Measurements from ENCODE around the gene IFT81.

Gene IFT81

DNA sequence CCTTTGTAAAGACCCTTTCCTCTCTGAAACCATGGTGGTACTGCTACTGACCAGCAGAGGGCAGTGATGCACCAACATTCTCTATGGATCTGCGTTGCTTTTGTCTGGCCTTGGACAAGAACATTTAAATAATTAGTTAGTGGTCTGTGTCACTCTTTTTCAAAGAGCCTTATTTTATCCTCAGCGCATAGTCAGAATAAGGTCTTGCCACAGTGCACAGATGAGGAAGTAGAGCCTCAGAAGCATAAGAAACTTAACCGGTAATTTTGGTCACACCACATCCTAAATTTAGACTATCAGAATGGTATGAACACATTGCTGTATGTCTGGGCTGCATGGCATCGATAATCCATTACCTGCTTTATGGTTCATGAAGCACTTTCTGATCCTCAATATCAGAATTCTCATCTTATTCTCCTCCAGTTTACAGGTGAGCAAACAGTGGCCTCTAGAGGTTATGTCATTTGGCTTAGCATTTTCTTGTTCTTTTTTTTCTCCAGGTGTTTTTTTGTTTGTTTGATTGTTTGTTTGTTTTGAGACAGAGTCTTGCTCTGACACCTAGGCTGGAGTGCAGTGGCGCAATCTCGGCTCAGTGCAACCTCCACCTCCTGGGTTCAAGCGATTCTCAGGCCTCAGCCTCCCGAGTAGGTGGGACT lies 23.7 kb upstream of the IFT81 start:
- DNase-seq (ENCODE audit: low read depth, low spot score): no peak
- POLR2A ChIA-PET: no interaction called here
- CTCF ChIA-PET: interaction anchor here (0.6 to 5.9 kb wide), 47 partner anchors 8 to 349 kb away, joined by 3 to 65 read pairs (median 5); partner anchors contain the start of gene ARPC3
- no peak overlapping the region for H3K4me3 ChIP-seq (ENCODE audit: low read depth, low read length)
- TF ChIP-seq CTCF (IDR thresholded peaks at IDR 0.05; ENCODE audit: insufficient read depth, low read length, missing control alignments): peak; percentile 85

DNA sequence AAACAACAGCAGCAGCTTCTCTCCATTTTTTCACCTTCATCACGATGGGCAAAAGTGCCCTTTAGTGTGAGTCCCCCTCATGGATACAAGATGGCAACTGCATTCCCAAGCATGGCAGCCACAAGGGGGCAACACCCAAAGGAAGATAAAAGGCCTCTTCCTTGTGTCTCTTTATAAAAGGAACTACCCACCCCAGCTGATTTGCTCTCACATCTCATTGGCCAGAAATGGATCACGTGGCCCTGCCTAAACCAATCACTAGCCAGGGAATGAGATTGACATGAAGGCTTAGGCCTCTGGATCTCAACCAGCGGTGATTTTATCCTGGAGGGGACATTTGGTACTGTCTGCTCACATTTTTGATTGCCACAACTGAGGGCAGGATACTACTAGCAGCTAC lies 21.9 kb upstream of the IFT81 start:
- no peak for DNase-seq (ENCODE audit: low read depth, low spot score)
- POLR2A ChIA-PET: no interaction called here
- CTCF ChIA-PET: interaction anchor here (0.7 to 5.9 kb wide), 31 partner anchors 8 to 331 kb away, joined by 3 to 65 read pairs (median 5); partner anchors contain the start of gene IFT81
- no peak overlapping the region for H3K4me3 ChIP-seq (ENCODE audit: low read depth, low read length)
- peak; percentile 30 for TF ChIP-seq CTCF (IDR thresholded peaks at IDR 0.05; ENCODE audit: insufficient read depth, low read length, missing control alignments)

GRCh38 chr12:110104188-110105094 lies 19.7 kb upstream of the IFT81 start:
- H3K4me3 ChIP-seq (ENCODE audit: low read depth, low read length): no peak overlapping the region
- POLR2A ChIA-PET: no interaction called here
- no peak for TF ChIP-seq CTCF (IDR thresholded peaks at IDR 0.05; ENCODE audit: insufficient read depth, low read length, missing control alignments)
- CTCF ChIA-PET: interaction anchor here (0.6 to 5.9 kb wide), 9 partner anchors 19 to 415 kb away, joined by 3 to 65 read pairs (median 4); no protein-coding TSS in a partner anchor
- DNase-seq (ENCODE audit: low read depth, low spot score): no peak

DNA sequence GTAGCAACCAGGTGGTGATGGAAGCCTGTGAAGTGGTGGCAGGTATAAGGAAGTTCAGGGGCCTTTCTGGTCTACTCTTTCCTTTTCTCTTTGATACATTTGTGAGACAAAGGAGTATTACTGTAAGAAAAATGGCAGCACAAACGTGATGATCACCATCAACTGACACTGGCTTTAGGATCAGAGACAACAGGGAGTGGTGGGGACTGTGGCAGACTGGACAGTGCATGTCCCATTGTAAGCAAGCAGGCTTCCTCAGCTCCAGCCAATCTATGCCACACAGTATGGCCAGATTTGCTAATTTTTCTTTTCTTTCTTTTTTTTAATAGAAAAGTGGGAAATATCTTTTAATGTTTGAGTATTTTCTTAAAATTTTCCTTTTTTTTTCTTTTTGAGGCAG lies 19.0 kb upstream of the IFT81 start:
- POLR2A ChIA-PET: no interaction called here
- TF ChIP-seq CTCF (IDR thresholded peaks at IDR 0.05; ENCODE audit: insufficient read depth, low read length, missing control alignments): no peak
- CTCF ChIA-PET: interaction anchor here (0.7 to 5.9 kb wide), 5 partner anchors 18 to 326 kb away, joined by 3 to 65 read pairs (median 4); no protein-coding TSS in a partner anchor

GRCh38 chr12:110105986-110106385 lies 18.2 kb upstream of the IFT81 start:
- CTCF ChIA-PET: interaction anchor here (1.7 to 5.9 kb wide), 3 partner anchors 18 to 325 kb away, joined by 4 to 65 read pairs (median 36); no protein-coding TSS in a partner anchor
- H3K4me3 ChIP-seq (ENCODE audit: low read depth, low read length): no peak overlapping the region
- DNase-seq (ENCODE audit: low read depth, low spot score): no peak
- no peak for TF ChIP-seq CTCF (IDR thresholded peaks at IDR 0.05; ENCODE audit: insufficient read depth, low read length, missing control alignments)
- POLR2A ChIA-PET: interaction anchor here (0.5 kb wide), 1 partner anchor 194 kb away, joined by 3 read pairs; no protein-coding TSS in a partner anchor

More for the DNA sequence above, 19.0 kb upstream of the IFT81 start:
- DNase-seq (ENCODE audit: low read depth, low spot score): no peak
- H3K4me3 ChIP-seq (ENCODE audit: low read depth, low read length): no peak overlapping the region
